SK-N-SH treated with all-trans-retinoic acid at 6 μM for 48 hours (cell line): ENCODE results near the gene VTI1A.

Experiments
- ARNTL ChIP-seq: fragments of 450-650 bp; formaldehyde crosslinking; IDR thresholded peaks from 2 replicates; pipeline ENCODE4 v1.5.0; 2020; ENCODE audit warnings: low read depth, mild to moderate bottlenecking, moderate library complexity, borderline replicate concordance
- ISL1 ChIP-seq: fragments of 250-450 bp; sonication (Bioruptor Pico); IDR thresholded peaks from 2 replicates; pipeline ENCODE4 v2.1.2; 2022; ENCODE audit warnings: mild to moderate bottlenecking, moderate library complexity
- OSR1 ChIP-seq: fragments of 250-450 bp; sonication (Bioruptor Pico); IDR thresholded peaks from 2 replicates; pipeline ENCODE4 v1.8.0; 2022; ENCODE audit warnings: moderate library complexity, mild to moderate bottlenecking, inconsistent platforms
- PATZ1 ChIP-seq: fragments of 250-450 bp; sonication (Bioruptor Pico); IDR thresholded peaks from 2 replicates; pipeline ENCODE4 v1.8.0; 2020; ENCODE audit warnings: mild to moderate bottlenecking, moderate library complexity, borderline replicate concordance
- TOX ChIP-seq: fragments of 250-450 bp; sonication (Bioruptor Pico); IDR thresholded peaks from 2 replicates; pipeline ENCODE4 v1.8.0; 2021; ENCODE audit warnings: mild to moderate bottlenecking, moderate library complexity, borderline replicate concordance
- ZFP30 ChIP-seq: fragments of 450-650 bp; formaldehyde crosslinking; IDR thresholded peaks from 2 replicates; pipeline ENCODE4 v1.5.0; 2022; ENCODE audit warnings: mild to moderate bottlenecking, moderate library complexity
- ZNF8 ChIP-seq: fragments of 450-650 bp; formaldehyde crosslinking; IDR thresholded peaks from 2 replicates; pipeline ENCODE4 v1.5.0; 2020; ENCODE audit warnings: mild to moderate bottlenecking, moderate library complexity
- TF ChIP-seq, protein P1 (sequence below): fragments of 250-450 bp; sonication (Bioruptor Pico); IDR thresholded peaks from 2 replicates; pipeline ENCODE4 v1.5.0; 2020; ENCODE audit warnings: mild to moderate bottlenecking, moderate library complexity

DNA sequence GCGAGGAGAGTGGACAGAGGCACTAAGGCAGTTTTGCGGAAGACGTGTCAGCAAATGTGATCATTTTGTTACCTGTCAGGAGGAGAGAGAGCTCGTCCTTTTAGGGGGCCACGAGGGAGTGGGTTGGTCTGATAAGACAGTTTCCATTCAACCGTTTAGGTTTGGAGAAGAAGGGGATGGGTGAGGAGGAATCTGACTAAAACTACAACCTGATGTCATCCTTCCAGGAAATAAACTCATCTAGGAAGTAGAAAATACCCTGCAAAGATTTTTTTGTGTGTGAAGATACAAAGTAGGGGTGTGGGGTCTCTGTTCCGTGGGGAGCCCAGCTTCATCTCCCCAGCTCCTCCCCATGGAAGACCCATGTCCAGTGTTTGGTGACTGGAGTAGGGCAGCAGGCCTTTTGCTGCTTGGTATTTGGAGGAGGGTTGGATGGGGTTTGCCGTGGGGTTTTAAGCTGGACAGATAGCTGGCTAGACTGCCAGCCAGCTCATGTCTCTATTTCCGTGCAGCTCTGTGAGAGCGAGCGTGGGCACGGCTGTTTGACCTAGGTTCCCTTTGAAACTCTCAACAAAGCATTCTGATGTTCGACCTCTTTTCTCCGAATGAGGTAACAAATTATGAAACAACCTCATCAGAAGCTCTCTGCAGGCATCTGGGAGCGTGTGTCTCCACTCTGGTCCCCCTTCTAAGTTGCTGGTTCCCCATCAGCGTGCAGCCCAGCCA, 367.0 kb downstream of the VTI1A start:
- TF ChIP-seq TOX (CRISPR knock-in tag) = no peak
- TF ChIP-seq ARNTL (CRISPR knock-in tag) = no peak
- no peak for TF ChIP-seq OSR1 (CRISPR knock-in tag)
- TF ChIP-seq ISL1 = no peak
- no peak for TF ChIP-seq ZNF8 (CRISPR knock-in tag)
- no peak for TF ChIP-seq ZFP30 (CRISPR knock-in tag)
- TF ChIP-seq, protein P1, sequence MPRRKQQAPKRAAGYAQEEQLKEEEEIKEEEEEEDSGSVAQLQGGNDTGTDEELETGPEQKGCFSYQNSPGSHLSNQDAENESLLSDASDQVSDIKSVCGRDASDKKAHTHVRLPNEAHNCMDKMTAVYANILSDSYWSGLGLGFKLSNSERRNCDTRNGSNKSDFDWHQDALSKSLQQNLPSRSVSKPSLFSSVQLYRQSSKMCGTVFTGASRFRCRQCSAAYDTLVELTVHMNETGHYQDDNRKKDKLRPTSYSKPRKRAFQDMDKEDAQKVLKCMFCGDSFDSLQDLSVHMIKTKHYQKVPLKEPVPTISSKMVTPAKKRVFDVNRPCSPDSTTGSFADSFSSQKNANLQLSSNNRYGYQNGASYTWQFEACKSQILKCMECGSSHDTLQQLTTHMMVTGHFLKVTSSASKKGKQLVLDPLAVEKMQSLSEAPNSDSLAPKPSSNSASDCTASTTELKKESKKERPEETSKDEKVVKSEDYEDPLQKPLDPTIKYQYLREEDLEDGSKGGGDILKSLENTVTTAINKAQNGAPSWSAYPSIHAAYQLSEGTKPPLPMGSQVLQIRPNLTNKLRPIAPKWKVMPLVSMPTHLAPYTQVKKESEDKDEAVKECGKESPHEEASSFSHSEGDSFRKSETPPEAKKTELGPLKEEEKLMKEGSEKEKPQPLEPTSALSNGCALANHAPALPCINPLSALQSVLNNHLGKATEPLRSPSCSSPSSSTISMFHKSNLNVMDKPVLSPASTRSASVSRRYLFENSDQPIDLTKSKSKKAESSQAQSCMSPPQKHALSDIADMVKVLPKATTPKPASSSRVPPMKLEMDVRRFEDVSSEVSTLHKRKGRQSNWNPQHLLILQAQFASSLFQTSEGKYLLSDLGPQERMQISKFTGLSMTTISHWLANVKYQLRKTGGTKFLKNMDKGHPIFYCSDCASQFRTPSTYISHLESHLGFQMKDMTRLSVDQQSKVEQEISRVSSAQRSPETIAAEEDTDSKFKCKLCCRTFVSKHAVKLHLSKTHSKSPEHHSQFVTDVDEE (CRISPR knock-in tag) = no peak
- TF ChIP-seq PATZ1 (CRISPR knock-in tag) = no peak
